Stomach (tissue), 4 donors: ENCODE results near the gene EDRF1.

ENCODE experiments used
- EP300 ChIP-seq: sonication (generic); formaldehyde crosslinking; IDR thresholded peaks from one replicate; pipeline ENCODE4 v1.6.1; 2017; ENCODE audit warnings: antibody characterized with exemption
- POLR2AphosphoS5 ChIP-seq, 3 donors: sonication (generic); formaldehyde crosslinking; IDR thresholded peaks; one replicate each; pipeline ENCODE4 v1.6.1; 2016; ENCODE audit warnings: antibody characterized with exemption in 3 of 3
- TF ChIP-seq, protein P1 (sequence below), 7 experiments: fragments of 450-650 bp in 4 of 7; fragments of 200-600 bp in 3 of 7; sonication (generic) in 3 of 7; IDR thresholded peaks; one replicate each; pipeline ENCODE4 v1.5.1; 2016 to 2019; ENCODE audit warnings: antibody characterized with exemption in 7 of 7, control low read depth in 2 of 7, mild to moderate bottlenecking in 1 of 7

DNA sequence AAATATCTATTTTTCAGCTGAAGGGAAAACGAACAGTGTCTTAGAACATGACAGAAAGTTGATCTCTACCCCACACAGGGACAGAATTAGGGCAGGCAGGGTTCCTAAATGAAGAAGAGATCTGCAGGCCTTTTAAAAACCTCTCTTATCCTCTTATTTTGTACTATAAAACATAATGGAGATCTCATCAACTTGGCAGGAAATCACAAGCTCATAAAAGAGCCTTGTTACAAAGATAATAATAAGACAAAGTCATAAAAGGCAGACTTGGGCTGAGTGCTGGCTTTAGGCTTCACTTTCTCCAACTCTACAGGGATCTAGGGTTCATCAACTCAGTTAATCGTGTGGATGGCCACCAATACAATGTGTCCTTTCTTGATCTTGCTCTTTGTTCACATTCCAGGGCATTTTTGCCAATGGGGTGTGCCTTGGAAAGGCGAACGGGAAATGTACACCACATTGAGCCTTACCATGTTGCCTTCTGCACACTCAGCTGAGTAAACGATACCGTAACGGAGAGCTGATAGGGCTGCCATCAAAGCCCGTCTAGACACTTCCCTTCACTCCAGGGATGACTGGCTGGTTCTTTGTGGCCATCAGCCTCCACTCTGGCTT is 29.4 kb upstream of the EDRF1 start:
- TF ChIP-seq POLR2AphosphoS5 (IDR thresholded peaks at IDR 0.05), result no peak
- TF ChIP-seq, protein P1, sequence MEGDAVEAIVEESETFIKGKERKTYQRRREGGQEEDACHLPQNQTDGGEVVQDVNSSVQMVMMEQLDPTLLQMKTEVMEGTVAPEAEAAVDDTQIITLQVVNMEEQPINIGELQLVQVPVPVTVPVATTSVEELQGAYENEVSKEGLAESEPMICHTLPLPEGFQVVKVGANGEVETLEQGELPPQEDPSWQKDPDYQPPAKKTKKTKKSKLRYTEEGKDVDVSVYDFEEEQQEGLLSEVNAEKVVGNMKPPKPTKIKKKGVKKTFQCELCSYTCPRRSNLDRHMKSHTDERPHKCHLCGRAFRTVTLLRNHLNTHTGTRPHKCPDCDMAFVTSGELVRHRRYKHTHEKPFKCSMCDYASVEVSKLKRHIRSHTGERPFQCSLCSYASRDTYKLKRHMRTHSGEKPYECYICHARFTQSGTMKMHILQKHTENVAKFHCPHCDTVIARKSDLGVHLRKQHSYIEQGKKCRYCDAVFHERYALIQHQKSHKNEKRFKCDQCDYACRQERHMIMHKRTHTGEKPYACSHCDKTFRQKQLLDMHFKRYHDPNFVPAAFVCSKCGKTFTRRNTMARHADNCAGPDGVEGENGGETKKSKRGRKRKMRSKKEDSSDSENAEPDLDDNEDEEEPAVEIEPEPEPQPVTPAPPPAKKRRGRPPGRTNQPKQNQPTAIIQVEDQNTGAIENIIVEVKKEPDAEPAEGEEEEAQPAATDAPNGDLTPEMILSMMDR (IDR thresholded peaks at IDR 0.05), result no peak
- TF ChIP-seq EP300, result no peak
